ENCODE data around the gene CARS1. TPM values are rescaled to one million over a fixed set of nuclear protein-coding genes. Genes with fewer than 3 reads are reported as not detected.

CARS1 gene
- total and polyA plus RNA-seq, 2 of the 8 experiments (the other 6 are each of a cell fraction or from before 2014, with no cell fraction given), result 44.1 to 100 TPM

- no peak for TF ChIP-seq EP300 (IDR thresholded peaks at IDR 0.05; ENCODE audit: borderline replicate concordance in 1 of 2, low read depth in 2 of 2, low read length in 2 of 2)
- no peak for TF ChIP-seq CBX8 (IDR thresholded peaks at IDR 0.05; ENCODE audit: borderline replicate concordance, low read depth, low read length)
Observed at GRCh38 chr11:3083321-3083720, 26.1 kb upstream of the CARS1 start (continued).
